ENCODE data around the gene HYCC2. TPM values are rescaled to one million over a fixed set of nuclear protein-coding genes. Genes with fewer than 3 reads are reported as not detected.
"Not testable (repeated sequence)": the region's sequence is repeated elsewhere in the genome, so short reads cannot be mapped to it uniquely, and the experiment has no call there.

Gene HYCC2
- total RNA-seq, 4 donors from 2014 or later = 9.6 to 27.9 (median 15.2) TPM

GRCh38 chr2:201046881-201047280 is 24.6 kb downstream of the HYCC2 start:
- H3K4me3 ChIP-seq (ENCODE audit: low read depth, poor library complexity, severe bottlenecking) = no peak overlapping the region
- intact Hi-C loops (cut with DNase I; ENCODE audit: low total_unique reads) = no loop called here
- TF ChIP-seq POLR2A (IDR thresholded peaks at IDR 0.05) (no peak), CTCF (IDR thresholded peaks at IDR 0.05) (no peak)
- 95 to 98% methylated on average over 2 of the region's 2 CpGs for WGBS, 2 donors
- DNase-seq (ENCODE audit: low spot score in 2 of 2) = no peak

DNA sequence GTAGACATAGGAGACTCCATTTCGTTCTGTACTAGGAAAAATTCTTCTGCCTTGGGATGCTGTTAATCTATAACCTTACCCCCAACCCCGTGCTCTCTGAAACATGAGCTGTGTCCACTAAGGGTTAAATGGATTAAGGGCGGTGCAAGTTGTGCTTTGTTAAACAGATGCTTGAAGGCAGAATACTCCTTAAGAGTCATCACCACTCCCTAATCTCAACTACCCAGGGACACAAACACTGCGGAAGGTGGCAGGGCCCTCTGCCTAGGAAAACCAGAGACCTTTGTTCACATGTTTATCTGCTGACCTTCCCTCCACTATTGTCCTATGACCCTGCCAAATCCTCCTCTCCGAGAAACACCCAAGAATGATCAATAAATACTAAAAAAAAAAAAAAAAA is 28.4 kb downstream of the HYCC2 start:
- H3K4me3 ChIP-seq (ENCODE audit: low read depth, poor library complexity, severe bottlenecking); DNase-seq (ENCODE audit: low spot score in 2 of 2); intact Hi-C loops (cut with DNase I; ENCODE audit: low total_unique reads): not testable (repeated sequence)
- WGBS, 2 donors = 91 to 92% methylated on average over 5 of the region's 5 CpGs

- intact Hi-C loops (cut with DNase I; ENCODE audit: low total_unique reads); DNase-seq (ENCODE audit: low spot score in 2 of 2); H3K4me3 ChIP-seq (ENCODE audit: low read depth, poor library complexity, severe bottlenecking): not testable (repeated sequence)
- 97 to 99% methylated on average over 26 to 36 of the region's 36 CpGs for WGBS, 2 donors
Observed at GRCh38 chr2:201042451-201042850, 29.0 kb downstream of the HYCC2 start.

DNA sequence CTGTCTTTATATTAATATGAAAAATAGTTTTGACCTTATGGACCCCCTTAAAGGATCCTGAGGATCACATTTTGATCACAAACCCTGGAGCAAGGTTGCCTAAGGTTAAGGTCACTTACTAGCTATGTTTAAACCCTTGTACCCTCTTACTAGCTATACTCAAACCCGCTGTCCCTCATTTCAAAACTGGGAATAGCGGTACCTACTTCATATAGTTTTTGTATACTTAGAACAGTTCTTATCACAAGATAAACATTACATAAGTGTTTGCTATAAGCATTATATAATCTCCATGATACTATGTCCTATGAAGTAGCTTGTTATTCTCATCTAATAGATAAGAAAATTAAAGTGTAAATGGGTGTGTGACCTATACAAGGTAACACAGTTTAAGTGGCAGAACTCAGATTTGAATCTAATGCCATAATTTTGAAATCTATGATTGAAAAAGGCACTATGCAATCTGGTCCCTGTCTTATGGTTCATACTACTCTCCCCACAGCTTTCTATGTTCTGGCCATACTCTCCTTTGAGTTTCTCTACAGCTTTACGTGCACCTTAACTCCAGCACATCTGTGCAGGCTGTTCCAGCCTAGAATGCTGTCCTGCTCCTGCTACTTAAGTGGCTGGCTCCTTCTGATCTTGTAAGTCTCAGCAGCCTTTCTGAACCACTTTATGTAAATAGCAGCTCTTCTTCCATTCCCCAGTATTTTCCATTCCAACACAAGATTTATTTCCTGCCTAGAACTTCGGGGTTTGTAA is 30.4 kb downstream of the HYCC2 start:
- WGBS, 2 donors = 84 to 88% methylated on average over 4 of the region's 4 CpGs
- intact Hi-C loops (cut with DNase I; ENCODE audit: low total_unique reads) = no loop called here
- no peak for DNase-seq (ENCODE audit: low spot score in 2 of 2)
- H3K4me3 ChIP-seq (ENCODE audit: low read depth, poor library complexity, severe bottlenecking) = no peak overlapping the region
- TF ChIP-seq CTCF (IDR thresholded peaks at IDR 0.05) = no peak
- no peak for TF ChIP-seq POLR2A (IDR thresholded peaks at IDR 0.05)

DNA sequence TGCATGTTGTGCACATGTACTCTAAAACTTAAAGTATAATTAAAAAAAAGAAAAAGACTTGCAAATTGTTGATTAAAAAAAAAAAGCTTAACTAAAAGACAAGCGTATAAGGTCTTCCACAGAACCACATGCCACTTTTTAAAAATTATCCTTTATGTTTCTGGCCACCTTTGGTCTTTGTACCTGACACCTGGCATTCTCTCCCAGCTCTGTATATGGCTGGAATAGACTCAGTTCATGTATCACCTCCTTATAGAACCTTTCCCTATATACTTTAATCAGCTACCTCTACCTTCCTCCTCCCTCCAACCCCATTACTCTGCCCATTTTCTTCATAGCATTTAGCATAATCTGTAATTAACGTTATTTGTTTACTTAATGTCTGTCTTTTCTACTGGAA is 32.6 kb downstream of the HYCC2 start:
- WGBS, 2 donors = 88 to 96% methylated on average over 2 of the region's 2 CpGs
- intact Hi-C loops (cut with DNase I; ENCODE audit: low total_unique reads) = no loop called here
- no peak for TF ChIP-seq CTCF (IDR thresholded peaks at IDR 0.05)
- no peak for TF ChIP-seq POLR2A (IDR thresholded peaks at IDR 0.05)
- H3K4me3 ChIP-seq (ENCODE audit: low read depth, poor library complexity, severe bottlenecking) = no peak overlapping the region
- no peak for DNase-seq (ENCODE audit: low spot score in 2 of 2)

DNA sequence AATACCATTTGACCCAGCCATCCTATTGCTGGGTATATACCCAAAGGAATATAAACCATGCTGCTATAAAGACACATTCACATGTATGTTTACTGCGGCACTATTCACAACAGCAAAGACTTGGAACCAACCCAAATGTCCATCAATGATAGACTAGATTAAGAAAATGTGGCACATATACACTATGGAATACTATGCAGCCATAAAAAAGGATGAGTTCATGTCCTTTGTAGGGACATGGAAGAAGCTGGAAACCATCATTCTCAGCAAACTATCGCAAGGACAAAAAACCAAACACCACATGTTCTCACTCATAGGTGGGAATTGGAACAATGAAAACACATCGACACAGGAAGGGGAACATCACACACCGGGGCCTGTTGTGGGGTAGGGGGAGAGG is 33.1 kb downstream of the HYCC2 start:
- intact Hi-C loops (cut with DNase I; ENCODE audit: low total_unique reads); H3K4me3 ChIP-seq (ENCODE audit: low read depth, poor library complexity, severe bottlenecking); DNase-seq (ENCODE audit: low spot score in 2 of 2): not testable (repeated sequence)
- 95 to 96% methylated on average over 4 of the region's 4 CpGs for WGBS, 2 donors

GRCh38 chr2:201034355-201034754 is 37.1 kb downstream of the HYCC2 start:
- DNase-seq (ENCODE audit: low spot score in 2 of 2); intact Hi-C loops (cut with DNase I; ENCODE audit: low total_unique reads); H3K4me3 ChIP-seq (ENCODE audit: low read depth, poor library complexity, severe bottlenecking): not testable (repeated sequence)
- 95 to 100% methylated on average over 2 of the region's 2 CpGs for WGBS, 2 donors

DNA sequence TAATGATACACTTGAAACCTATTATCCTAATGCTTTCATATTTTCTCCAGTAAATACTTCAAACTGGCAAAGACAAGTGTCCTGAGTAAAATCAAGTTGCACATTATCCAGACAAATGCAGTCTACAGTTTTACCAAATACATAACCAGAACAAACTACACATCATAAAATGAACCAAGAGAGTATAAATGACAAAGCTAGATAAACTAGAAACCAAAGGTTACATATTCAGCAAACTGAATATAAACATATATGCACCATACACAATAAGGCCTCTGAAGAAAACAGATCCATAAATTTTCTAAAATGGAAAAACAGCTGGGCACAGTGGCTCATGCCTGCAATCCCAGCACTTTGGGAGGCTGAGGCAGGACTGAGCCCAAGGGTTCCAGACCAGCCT is 47.0 kb downstream of the HYCC2 start:
- intact Hi-C loops (cut with DNase I; ENCODE audit: low total_unique reads) = no loop called here
- H3K4me3 ChIP-seq (ENCODE audit: low read depth, poor library complexity, severe bottlenecking) = no peak overlapping the region
- DNase-seq (ENCODE audit: low spot score in 2 of 2) = no peak
- no peak for TF ChIP-seq POLR2A (IDR thresholded peaks at IDR 0.05)
- TF ChIP-seq CTCF (IDR thresholded peaks at IDR 0.05) = no peak
